Thoracic aorta (tissue), 2 donors: ENCODE measurements around the gene INAVA. TPM values are rescaled to one million over a fixed set of nuclear protein-coding genes. Genes with fewer than 3 reads are reported as not detected.

ENCODE experiments used
- ATAC-seq: fragments of 150-250 bp; one replicate; pipeline ENCODE4 v1.8.0; 2017; ENCODE audit warnings: low read depth; ENCODE audit not compliant: insufficient number of reproducible peaks, low FRiP score
- DNase-seq: peaks from one replicate; pipeline ENCODE4 v3.0.0-alpha.2; 2020; ENCODE audit warnings: low spot score
- H3K27ac ChIP-seq, 2 donors: fragments of 200-600 bp; sonication (generic); 1 replicate in 1 of 2; 2 replicates in 1 of 2; pipeline ENCODE4 v1.5.1; 2016; ENCODE audit warnings: mild to moderate bottlenecking in 2 of 2, moderate library complexity in 2 of 2
- H3K27me3 ChIP-seq: fragments of 200-600 bp; sonication (generic); replicated peaks from 2 replicates; pipeline ENCODE4 v1.6.0; 2016; ENCODE audit warnings: mild to moderate bottlenecking; ENCODE audit not compliant: insufficient read depth
- H3K36me3 ChIP-seq: fragments of 200-600 bp; sonication (generic); one replicate; pipeline ENCODE4 v1.5.1; 2016
- H3K4me1 ChIP-seq, 2 donors: fragments of 200-600 bp; sonication (generic); 1 replicate in 1 of 2; 2 replicates in 1 of 2; pipeline versions ENCODE4 v1.5.1 to v1.6.0; 2016; ENCODE audit warnings: low read depth in 2 of 2, mild to moderate bottlenecking in 1 of 2; ENCODE audit not compliant: control insufficient read depth in 1 of 2
- H3K4me3 ChIP-seq: fragments of 200-600 bp; sonication (generic); 2 replicates; pipeline ENCODE4 v1.5.1; 2016; ENCODE audit warnings: mild to moderate bottlenecking
- H3K9me3 ChIP-seq: fragments of 200-600 bp; sonication (generic); 2 replicates; pipeline ENCODE4 v1.5.1; 2016
- CTCF ChIP-seq: fragments of 200-600 bp; sonication (generic); IDR thresholded peaks from one replicate; pipeline ENCODE4 v1.5.1; 2019; ENCODE audit warnings: antibody characterized with exemption
- total RNA-seq, 2 donors: library from RNA; depleted of rRNA; stranded (reverse); fragments of >200 nt; gene quantifications; one replicate each; pipeline versions ENCODE4 v1.1.0 to v1.2.3, GENCODE V29; 2016

The INAVA gene
- total RNA-seq, 2 donors from 2014 or later, result 1.8 to 3.5 TPM

GRCh38 chr1:200903793-200904192 lies 9.1 kb downstream of the INAVA start:
- DNase-seq (no peak), ATAC-seq (no peak)
- no peaks in the 10 kb centered on the region for H3K27me3 ChIP-seq
- no peak overlapping the region for H3K27ac ChIP-seq
- TF ChIP-seq CTCF, result no peak
- H3K4me1 ChIP-seq, result no peaks in the 10 kb centered on the region
- no peaks in the 10 kb centered on the region for H3K9me3 ChIP-seq
- no peaks in the 10 kb centered on the region for H3K36me3 ChIP-seq
- H3K4me3 ChIP-seq, result no peak overlapping the region

- Histone ChIP-seq H3K4me3 (no peak overlapping the region), H3K36me3 (no peaks in the 10 kb centered on the region), H3K27ac (no peak overlapping the region), H3K9me3 (no peaks in the 10 kb centered on the region), H3K27me3 (no peaks in the 10 kb centered on the region), H3K4me1 (no peaks in the 10 kb centered on the region)
- TF ChIP-seq CTCF, result no peak
- no peak for DNase-seq
- no peak for ATAC-seq
These were observed 10.1 kb downstream of the INAVA start for GRCh38 chr1:200904772-200905171.

GRCh38 chr1:200905411-200906052 lies 10.8 kb downstream of the INAVA start:
- no peak for TF ChIP-seq CTCF
- no peaks in the 10 kb centered on the region for H3K27me3 ChIP-seq
- DNase-seq (no peak), ATAC-seq (no peak)
- H3K27ac ChIP-seq, result no peak overlapping the region
- no peaks in the 10 kb centered on the region for H3K4me1 ChIP-seq
- no peaks in the 10 kb centered on the region for H3K9me3 ChIP-seq
- H3K4me3 ChIP-seq, result no peak overlapping the region
- no peaks in the 10 kb centered on the region for H3K36me3 ChIP-seq

GRCh38 chr1:200906491-200906890 lies 11.8 kb downstream of the INAVA start:
- DNase-seq, result no peak
- no peaks in the 10 kb centered on the region for H3K36me3 ChIP-seq
- TF ChIP-seq CTCF, result no peak
- no peak overlapping the region for H3K27ac ChIP-seq
- no peaks in the 10 kb centered on the region for H3K4me1 ChIP-seq
- no peaks in the 10 kb centered on the region for H3K27me3 ChIP-seq
- no peak for ATAC-seq
- no peaks in the 10 kb centered on the region for H3K9me3 ChIP-seq
- no peak overlapping the region for H3K4me3 ChIP-seq

- no peaks in the 10 kb centered on the region for H3K36me3 ChIP-seq
- no peaks in the 10 kb centered on the region for H3K4me1 ChIP-seq
- no peak overlapping the region for H3K4me3 ChIP-seq
- no peak overlapping the region for H3K27ac ChIP-seq
- ATAC-seq, result no peak
- no peak for TF ChIP-seq CTCF
- H3K27me3 ChIP-seq, result no peaks in the 10 kb centered on the region
- no peak for DNase-seq
- H3K9me3 ChIP-seq, result no peaks in the 10 kb centered on the region
These were observed 13.0 kb downstream of the INAVA start for GRCh38 chr1:200907611-200908097.
